HEK293T (cell line): ENCODE results near the gene CCDC88B.
A peak's percentile ranks its signal among the peaks of the same experiment; 100 is the strongest.

Source experiments
- CTCF ChIA-PET: fragments of 350-600 bp; formaldehyde crosslinking; extraction: SDS; loops from one replicate; lab custom pipeline; 2021; ENCODE audit warnings: antibody characterized with exemption, inconsistent platforms; lab: Yijun Ruan, JAX
- POLR2A ChIA-PET: fragments of 350-600 bp; formaldehyde crosslinking; extraction: SDS; loops from one replicate; lab custom pipeline; 2020; ENCODE audit warnings: antibody characterized with exemption, inconsistent platforms; lab: Yijun Ruan, JAX
- DNase-seq: peaks from one replicate; pipeline ENCODE4 v3.0.0; 2012; ENCODE audit warnings: mixed read lengths; ENCODE audit errors: extremely low spot score
- ARNT ChIP-seq: fragments of 450-650 bp; IDR thresholded peaks from 2 replicates; pipeline ENCODE4 v1.6.1; 2017; ENCODE audit warnings: mild to moderate bottlenecking
- BHLHE40 ChIP-seq: fragments of 450-650 bp; IDR thresholded peaks from 2 replicates; pipeline ENCODE4 v1.6.1; 2016; ENCODE audit warnings: mild to moderate bottlenecking, moderate library complexity, borderline replicate concordance
- CTBP1 ChIP-seq: fragments of 450-650 bp; IDR thresholded peaks from 2 replicates; pipeline ENCODE4 v1.6.1; 2016; ENCODE audit warnings: borderline replicate concordance
- ELF4 ChIP-seq: fragments of 450-650 bp; IDR thresholded peaks from 2 replicates; pipeline ENCODE4 v1.6.1; 2017; ENCODE audit warnings: antibody characterized with exemption
- FOXA1 ChIP-seq: fragments of 450-650 bp; IDR thresholded peaks from 2 replicates; pipeline ENCODE4 v1.6.1; 2016; ENCODE audit warnings: mild to moderate bottlenecking
- FOXK2 ChIP-seq: fragments of 450-650 bp; IDR thresholded peaks from 2 replicates; pipeline ENCODE4 v1.6.1; 2016; ENCODE audit warnings: mild to moderate bottlenecking
- FOXM1 ChIP-seq: fragments of 450-650 bp; IDR thresholded peaks from 2 replicates; pipeline ENCODE4 v1.6.1; 2017; ENCODE audit warnings: mild to moderate bottlenecking, borderline replicate concordance
- HDGF ChIP-seq: fragments of 450-650 bp; IDR thresholded peaks from 2 replicates; pipeline ENCODE4 v1.6.1; 2017; ENCODE audit warnings: antibody characterized with exemption, borderline replicate concordance
- L3MBTL2 ChIP-seq: fragments of 450-650 bp; conservative IDR thresholded peaks from 2 replicates; pipeline ENCODE4 v1.6.1; 2016; ENCODE audit warnings: mild to moderate bottlenecking
- LEF1 ChIP-seq: fragments of 450-650 bp; IDR thresholded peaks from 2 replicates; pipeline ENCODE4 v1.6.1; 2017; ENCODE audit warnings: mild to moderate bottlenecking, borderline replicate concordance
- NFRKB ChIP-seq: fragments of 450-650 bp; IDR thresholded peaks from 2 replicates; pipeline ENCODE4 v1.6.1; 2016; ENCODE audit warnings: mild to moderate bottlenecking, moderate library complexity
- PKNOX1 ChIP-seq: fragments of 450-650 bp; IDR thresholded peaks from 2 replicates; pipeline ENCODE4 v1.6.1; 2016
- SP1 ChIP-seq: fragments of 450-650 bp; IDR thresholded peaks from 2 replicates; pipeline ENCODE4 v1.6.1; 2017
- SUZ12 ChIP-seq: fragments of 450-650 bp; IDR thresholded peaks from 2 replicates; pipeline ENCODE4 v1.6.1; 2016; ENCODE audit warnings: mild to moderate bottlenecking
- TARDBP ChIP-seq: fragments of 450-650 bp; IDR thresholded peaks from 2 replicates; pipeline ENCODE4 v1.6.1; 2016
- ZNF384 ChIP-seq: fragments of 450-650 bp; IDR thresholded peaks from 2 replicates; pipeline ENCODE4 v1.6.1; 2016

CCDC88B gene

DNA sequence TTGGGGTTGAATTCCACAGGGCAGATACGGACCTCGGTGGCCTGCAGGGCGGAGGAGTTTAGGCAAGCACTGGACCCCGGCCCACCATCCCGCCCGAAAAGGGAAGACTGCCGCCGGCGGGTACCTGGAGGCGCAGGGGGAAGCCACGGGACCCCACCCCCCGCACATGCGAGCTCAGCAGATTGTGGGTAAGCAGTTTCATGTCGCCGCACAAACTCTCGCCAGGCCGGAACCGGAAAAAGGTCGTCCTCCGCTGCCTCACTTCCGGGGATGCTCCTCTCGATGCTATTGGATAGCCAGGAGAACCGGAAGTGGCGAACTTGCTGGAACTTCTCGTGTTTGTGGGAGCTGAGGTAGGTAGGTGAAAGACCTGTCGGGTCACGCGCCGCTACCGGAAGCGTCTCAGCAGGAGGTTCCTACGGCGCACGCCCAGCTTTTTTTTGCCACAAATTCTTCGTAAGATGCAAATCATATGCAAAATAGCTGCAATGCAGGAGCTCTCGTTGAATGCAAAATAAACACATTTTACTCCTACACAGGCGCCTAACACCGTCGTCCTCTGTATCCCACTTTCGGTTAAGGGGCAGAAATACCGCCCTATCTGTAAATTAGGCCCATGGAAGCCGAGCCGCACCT, 22.6 kb upstream of the CCDC88B start, which contains the start of gene TRMT112:
Gene TRMT112, minus strand, starts transcription at position 235 of the 636 bp plus-strand sequence. Its CDS starts 33 bp downstream, at position 202.
- ChIA-PET CTCF (interaction anchor here (0.7 to 2.9 kb wide), 11 partner anchors 13 to 49 kb away, joined by 3 to 38 read pairs (median 6); partner anchors contain the start of genes CCDC88B and ESRRA), POLR2A (interaction anchor here (0.6 to 3.8 kb wide), 40 partner anchors 10 to 479 kb away, joined by 3 to 70 read pairs (median 4); partner anchors contain the start of genes BAD, ESRRA, FERMT3 and FKBP2)
- peak; percentile 86 for DNase-seq
- no peak for TF ChIP-seq PKNOX1
- TF ChIP-seq SP1: no peak
- TF ChIP-seq FOXK2: no peak
- TF ChIP-seq L3MBTL2: 0 out of 2 replicates have a peak, but pooled peaks have one; percentile 12
- TF ChIP-seq ELF4: peak; percentile 85
- no peak for TF ChIP-seq CTBP1
- TF ChIP-seq NFRKB: no peak
- TF ChIP-seq FOXA1: no peak
- no peak for TF ChIP-seq BHLHE40
- no peak for TF ChIP-seq FOXM1
- TF ChIP-seq TARDBP: no peak

GRCh38 chr11:64317961-64318765, 21.8 kb upstream of the CCDC88B start, which contains the start of gene PRDX5:
Gene PRDX5, plus strand, starts transcription at chr11:64318121. Its CDS starts 95 bp downstream, at chr11:64318216.
- CTCF ChIA-PET: interaction anchor here (0.7 to 2.9 kb wide), 11 partner anchors 13 to 49 kb away, joined by 3 to 38 read pairs (median 6); partner anchors contain the start of genes CCDC88B and ESRRA
- DNase-seq: peak; percentile 96
- POLR2A ChIA-PET: interaction anchor here (0.6 to 3.8 kb wide), 40 partner anchors 9 to 479 kb away, joined by 3 to 70 read pairs (median 4); partner anchors contain the start of genes BAD, ESRRA, FERMT3 and FKBP2
- TF ChIP-seq FOXA1 (no peak), TARDBP (no peak), FOXM1 (no peak), ELF4 (0 out of 2 replicates have a peak, but pooled peaks have one; percentile 9)

DNA sequence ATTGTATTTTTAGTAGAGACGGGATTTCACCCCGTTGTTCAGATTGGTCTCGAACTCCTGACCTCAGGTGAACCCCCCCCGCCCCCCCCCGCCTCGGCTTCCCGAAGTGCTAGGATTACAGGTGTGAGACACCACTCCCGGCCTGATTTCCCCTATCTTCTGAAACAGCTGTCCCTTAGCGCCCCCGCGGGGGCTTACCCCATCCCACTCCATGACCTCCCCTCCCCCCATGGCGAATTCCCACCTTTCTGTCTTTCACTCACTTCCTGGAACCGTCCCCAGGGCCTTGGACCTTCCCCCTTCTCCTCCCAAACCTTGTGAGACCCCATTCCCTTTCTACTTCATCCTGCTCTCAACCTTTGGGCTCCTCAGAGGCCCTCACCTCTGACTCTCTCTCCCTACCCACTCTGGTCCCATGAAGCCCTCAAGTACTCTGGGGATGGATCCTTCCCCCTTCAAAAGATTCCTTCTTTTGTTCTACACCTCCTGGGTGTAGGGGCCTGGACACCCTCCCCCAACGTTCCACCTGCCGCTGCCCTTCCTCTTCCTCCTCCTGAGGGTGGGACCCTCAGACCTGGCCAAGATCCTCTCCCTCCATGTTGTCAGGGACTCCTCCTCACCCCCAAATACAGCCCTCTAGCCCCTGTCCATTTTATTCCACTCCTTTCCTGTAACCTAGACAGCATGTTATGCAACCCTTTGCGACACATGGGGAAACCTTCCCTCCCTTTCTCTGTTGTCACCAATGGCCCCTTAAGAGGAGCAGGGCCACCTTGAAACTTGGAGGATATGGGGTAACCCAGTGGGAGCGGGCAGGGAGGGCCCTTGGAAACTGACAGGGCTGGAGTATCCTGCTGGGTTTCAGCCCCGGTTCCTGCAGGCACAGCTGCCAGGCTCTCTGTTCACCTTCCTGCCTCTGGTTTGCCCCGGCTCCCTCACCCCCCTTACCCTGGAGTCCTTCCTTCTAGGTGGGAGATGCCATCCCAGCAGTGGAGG, 20.9 kb upstream of the CCDC88B start:
- TF ChIP-seq SP1 (no peak), SUZ12 (no peak), NFRKB (no peak), CTBP1 (no peak), FOXK2 (no peak), FOXA1 (no peak), PKNOX1 (no peak), ARNT (no peak), FOXM1 (no peak), L3MBTL2 (no peak)
- CTCF ChIA-PET: interaction anchor here (2.0 kb wide), 2 partner anchors 12 to 15 kb away, joined by 13 to 17 read pairs; partner anchors contain the start of gene ESRRA
- no peak for DNase-seq
- POLR2A ChIA-PET: interaction anchor here (1.9 to 3.8 kb wide), 6 partner anchors 12 to 75 kb away, joined by 8 to 70 read pairs (median 48); partner anchors contain the start of gene ESRRA

- no peak for DNase-seq
- ChIA-PET POLR2A (no interaction called here), CTCF (no interaction called here)
- TF ChIP-seq FOXA1: no peak
- TF ChIP-seq ELF4: no peak
- TF ChIP-seq SP1: no peak
- TF ChIP-seq LEF1: no peak
- TF ChIP-seq ZNF384: no peak
- no peak for TF ChIP-seq PKNOX1
- no peak for TF ChIP-seq NFRKB
- TF ChIP-seq TARDBP: no peak
- no peak for TF ChIP-seq HDGF
- no peak for TF ChIP-seq FOXK2
- TF ChIP-seq SUZ12: no peak
- TF ChIP-seq FOXM1: no peak
- no peak for TF ChIP-seq ARNT
Measured at GRCh38 chr11:64320556-64320955, 19.4 kb upstream of the CCDC88B start.

DNA sequence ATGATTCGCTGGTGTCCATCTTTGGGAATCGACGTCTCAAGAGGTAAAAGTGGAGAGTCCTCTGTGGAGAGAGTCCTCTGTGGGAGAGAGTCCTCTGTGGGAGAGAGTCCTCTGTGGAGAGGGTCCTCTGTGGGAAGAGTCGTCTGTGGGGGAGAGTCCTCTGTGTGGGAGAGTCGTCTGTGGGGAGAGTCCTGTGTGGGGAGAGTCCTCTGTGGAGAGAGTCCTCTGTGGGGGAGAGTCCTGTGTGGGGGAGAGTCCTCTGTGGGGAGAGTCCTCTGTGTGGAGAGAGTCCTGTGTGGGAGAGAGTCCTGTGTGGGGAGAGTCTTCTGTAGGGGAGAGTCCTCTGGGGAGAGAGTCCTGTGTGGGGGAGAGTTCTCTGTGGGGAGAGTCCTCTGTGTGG, 19.0 kb upstream of the CCDC88B start:
- TF ChIP-seq L3MBTL2 (no peak), PKNOX1 (no peak), SUZ12 (no peak), HDGF (no peak), CTBP1 (no peak), ELF4 (no peak), FOXM1 (no peak), BHLHE40 (no peak)
- no peak for DNase-seq
- CTCF ChIA-PET: no interaction called here
- POLR2A ChIA-PET: no interaction called here
